GM11168 (cell line): ENCODE data around the gene COL4A6.

Experiments used
- in situ Hi-C: fragments of 300-500 bp; cut with MboI; formaldehyde crosslinking; loops from one replicate; pipeline ENCODE4 v1.12.0; 2022; ENCODE audit warnings: low sequenced_read_pairs; ENCODE audit not compliant: unreplicated experiment

Gene COL4A6

DNA sequence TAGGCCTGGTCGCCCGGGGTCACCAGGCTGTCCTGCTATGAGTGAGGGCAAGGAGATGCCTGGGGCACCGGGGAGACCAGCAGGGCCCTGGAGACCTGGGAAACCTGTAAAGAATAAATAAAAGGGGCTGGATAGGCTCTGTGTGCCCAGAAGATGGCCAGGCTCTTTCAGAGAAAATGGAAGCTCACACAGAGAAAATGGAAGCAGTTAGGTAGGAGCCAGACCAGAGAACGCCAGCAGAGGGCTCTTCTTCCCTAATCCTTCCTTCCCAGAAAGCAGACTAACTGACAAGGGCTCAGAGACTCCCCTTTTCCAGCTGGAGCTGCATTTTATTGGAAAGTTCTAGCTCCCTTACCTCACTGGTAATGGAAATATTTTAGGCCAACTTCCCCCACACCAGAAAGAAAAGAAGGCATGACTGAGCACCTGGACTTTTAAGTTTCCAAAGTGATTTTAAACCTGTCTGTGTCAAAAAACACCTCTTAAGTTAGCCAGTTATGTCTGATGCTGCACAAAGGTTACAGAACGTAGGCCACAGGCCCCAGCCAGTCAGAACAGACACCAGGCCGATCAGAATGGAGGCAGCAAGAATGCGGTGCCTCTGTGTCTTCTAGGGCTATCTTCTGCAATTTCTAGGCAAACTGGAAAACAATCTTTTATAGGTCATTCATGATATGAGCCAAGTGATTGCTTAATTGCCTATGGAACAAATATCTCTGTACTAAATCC, 272.7 kb downstream of the COL4A6 start:
- in situ Hi-C loops = no loop called here

DNA sequence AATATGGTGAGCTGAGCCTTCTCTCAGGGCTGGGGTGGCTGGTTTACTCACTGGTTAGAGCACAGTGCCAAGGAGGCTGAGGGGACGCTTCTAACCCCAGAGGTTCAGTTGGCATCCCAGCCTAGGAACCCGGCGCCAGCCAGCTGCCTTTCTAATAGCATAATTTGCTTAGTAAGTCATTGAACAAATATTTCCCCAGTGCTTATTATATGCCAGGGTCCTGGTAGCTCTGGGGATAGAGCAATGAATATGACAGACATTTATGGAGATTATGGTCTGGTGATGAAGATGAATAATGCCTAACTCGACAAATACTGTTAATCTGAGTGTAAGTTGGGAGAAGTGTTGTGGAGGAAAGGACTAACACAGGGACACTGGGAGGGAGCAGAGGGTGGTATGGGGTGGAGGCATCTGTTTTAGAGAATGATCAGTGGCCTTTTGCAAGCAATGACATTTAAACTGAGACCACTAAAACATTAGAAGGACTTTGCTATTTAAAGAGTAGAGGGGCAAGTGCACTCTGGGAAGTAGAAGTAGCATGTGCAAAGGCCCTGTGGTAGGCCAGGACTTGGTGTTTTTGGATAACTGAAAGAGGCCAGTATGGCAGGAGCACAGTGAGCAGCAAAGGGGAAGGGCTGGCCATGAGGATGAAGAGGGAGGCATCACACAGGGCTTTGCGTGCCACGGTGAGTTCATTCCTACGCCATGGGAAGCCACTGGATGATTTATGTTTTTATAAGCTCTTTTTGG, 274.7 kb downstream of the COL4A6 start:
- in situ Hi-C loops = no loop called here

DNA sequence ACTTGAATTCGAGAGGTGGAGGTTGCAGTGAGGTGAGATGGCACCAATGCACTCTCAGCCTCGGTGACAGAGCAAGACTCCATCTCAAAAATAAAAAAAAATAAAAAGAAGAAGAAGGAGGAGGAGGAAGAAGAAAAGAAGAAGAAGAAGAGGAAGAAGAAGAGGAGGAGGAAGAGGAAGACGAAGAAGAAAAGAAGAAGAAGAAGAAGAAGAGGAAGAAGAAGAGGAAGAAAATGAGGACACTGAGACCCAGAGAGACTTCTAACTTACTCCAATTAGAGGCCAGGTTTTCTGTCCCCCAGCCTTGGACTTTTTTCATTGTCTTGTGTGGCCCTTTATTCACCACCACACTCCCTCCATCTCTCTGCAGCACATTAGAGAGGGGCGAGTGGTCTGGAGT, 276.0 kb downstream of the COL4A6 start:
- in situ Hi-C loops = no loop called here

DNA sequence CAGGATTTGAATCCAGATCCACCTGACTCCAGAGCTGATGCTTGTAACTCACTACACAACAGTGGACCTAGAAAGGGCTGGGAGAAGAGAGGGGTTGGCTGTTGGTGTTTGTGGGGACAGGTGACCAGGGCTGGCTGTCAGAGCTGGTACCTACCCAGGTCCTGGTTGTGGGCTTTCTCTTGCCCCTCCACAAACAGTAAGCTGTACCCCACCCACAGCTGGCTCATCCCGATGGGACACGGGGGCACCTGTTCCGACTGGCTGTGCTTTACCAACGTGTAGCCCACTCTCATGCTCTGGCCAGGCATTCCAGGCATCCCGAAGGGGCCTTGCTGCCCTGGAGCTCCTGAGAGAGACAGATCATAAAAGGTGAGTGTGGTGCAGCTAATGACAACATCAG, 277.9 kb downstream of the COL4A6 start:
- in situ Hi-C loops = no loop called here

DNA sequence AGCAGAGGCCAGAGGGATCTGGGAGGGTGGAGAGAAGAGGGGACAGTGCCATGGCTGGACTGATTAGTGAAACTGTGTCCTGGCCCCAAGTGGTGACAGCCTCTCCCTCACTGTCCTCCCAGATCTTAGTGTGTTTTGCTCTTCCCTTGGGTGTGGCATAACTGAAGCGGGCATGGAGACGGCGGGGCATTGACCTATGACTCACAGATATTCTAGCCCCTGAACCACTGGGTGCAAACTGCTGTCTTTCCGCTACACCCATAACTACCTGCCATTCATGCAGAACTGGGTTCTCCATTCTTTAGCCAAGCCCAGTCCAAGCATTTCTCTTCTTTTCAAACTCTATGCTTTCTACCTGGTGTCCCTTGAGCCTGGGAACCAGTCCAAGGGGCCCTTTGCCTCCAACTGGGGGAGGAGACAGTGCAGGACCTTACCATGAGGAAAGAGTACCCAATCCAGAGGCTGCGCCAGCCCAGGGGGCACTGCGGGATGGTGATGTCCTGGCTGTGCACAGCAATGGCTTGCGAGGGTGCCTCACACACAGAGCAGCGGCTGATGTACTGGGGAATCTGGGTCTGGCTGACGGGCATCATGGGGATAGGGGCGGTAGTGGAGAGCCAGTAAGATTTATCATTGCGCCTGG, 279.1 kb downstream of the COL4A6 start:
- in situ Hi-C loops = no loop called here

DNA sequence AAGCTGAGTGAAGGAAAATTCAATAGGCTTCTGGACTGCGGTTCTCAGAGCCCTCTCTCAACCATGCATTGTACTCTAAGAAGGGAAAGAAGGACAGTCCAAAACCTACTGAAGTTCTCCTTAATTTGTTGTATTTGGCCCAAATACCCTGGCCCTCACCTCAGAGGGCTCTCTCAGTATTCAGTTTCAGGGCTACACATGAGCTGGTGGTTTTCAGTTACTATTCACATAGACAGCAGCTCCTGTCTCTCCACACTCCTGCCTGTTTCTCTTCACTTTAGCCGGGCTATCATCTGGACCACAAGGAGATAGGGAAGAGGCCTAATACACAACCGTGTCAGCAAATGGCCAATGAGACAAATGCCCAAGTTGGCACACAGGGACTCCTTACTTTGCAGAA, 280.6 kb downstream of the COL4A6 start:
- in situ Hi-C loops = no loop called here

DNA sequence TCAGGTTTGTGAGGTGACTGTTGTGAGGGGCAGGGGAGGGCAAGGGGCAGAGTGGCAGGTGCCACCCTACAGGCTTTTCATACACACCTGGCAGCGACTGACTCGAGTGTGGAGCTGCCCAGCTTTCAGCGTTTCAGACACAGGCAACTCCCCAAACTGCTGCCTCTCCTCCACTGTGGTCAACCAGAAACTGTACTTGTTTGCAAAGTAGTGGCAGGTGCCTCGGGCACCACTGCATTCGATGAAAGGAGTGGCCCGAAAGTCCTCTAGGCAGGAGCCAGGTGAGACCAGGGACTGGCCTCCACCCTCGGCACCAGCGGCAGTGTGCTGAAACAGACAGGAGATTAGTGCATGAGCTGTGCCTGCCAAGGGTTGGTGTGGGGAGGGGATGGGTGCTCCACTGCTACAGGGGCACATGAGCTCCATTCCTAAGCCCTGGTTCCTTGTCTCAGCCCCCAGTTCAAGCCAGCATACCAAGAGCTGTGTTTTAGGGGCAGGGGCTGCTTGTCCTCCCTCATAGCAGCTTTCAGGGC, 281.2 kb downstream of the COL4A6 start:
- in situ Hi-C loops = no loop called here

DNA sequence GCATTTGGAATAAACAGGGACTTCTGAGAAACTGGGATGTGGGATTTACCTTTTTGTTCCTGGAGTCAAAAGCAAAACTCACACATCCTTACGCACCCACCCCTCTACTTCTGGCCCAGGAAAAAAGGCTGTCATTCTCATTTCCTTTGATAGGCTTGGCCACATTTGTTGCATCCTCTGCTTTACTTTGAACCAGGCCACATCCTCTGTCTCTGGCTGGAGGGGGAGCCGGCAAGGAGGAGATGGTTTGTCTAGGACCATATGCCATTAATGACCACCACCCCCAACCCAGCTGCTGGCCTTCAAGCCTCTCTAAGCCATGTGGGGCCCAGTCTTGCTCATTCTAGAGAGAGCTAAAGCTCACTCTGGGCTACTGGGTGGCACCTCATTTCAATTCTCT, 282.1 kb downstream of the COL4A6 start:
- in situ Hi-C loops = no loop called here

DNA sequence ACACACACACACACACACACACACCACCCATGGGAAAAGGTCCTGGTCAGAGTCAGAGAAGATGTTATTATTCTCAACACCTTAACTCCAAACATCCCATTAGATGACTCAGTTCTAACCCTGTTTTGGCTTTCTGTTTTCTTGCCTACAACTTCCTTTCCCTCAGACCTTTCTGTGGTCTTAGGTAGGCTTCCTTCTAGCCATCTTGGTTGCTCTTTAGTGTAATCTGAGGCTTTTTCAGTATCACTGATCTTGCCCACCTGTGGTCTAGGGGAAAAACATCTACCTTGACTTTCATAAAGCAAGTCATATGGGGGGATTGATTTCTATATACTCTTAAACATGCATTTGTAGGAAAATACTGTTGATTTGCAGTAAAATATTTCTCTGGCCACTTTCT, 289.7 kb downstream of the COL4A6 start:
- in situ Hi-C loops = no loop called here

DNA sequence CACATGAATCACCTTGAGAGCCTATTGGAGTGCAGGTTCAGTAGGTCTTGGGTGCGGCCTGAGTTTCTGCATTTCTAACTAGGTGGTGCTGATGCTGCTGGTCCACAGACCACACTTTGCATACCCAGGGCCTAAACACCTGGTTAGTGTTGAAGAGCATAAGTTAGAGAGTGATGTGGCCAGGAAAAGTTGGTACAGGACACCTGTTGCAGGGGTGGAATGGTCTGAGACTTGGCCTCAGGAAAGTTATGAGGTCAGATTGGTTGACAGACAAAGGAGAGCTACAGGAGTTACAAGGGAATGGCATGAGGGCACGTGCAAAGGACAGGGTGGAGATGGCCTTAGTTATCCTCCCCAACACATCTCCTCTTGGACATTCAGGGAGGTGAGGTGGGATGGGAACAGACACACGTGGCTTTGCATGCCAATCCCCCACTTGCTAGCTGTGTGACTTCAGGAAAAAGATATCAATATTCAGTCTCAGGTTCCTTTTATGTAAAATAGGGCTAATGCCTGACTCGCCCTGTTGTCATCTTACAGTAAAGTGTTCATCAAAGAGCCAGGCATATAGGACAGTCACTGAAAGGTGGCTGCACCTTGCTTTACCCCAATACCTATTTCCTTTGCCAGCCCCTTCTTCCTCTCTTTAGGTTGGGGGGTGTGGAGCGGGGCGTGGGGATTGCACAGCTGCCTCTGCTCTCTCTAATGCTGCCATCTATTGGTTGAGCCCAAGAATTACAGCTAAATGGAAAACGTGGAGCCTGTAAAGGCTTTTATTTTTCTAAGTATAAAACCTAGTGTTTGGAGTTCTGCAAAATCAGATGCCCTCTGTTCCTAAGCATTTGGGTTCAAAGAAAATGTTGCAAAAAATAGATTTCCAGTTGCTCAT, 299.2 kb downstream of the COL4A6 start:
- in situ Hi-C loops = no loop called here

DNA sequence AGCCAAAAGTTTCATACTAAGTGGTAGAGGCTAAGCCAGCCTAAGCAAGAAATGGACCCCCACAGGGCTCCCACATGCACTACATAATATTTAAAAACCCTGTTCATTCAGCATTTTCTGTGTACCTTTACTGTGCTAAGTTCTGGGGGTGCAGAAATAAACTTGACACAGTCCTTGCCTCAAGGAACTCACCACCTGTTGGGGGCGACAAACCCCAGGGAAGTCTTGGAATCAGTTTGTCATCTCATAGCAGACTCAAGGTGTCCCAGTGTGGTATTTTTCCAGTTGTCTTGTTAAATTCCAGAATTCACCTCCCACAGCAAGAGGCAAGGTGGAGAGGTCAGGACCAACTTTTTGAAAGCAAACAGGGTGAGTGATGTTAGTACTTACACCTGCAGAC, 303.5 kb downstream of the COL4A6 start:
- in situ Hi-C loops = no loop called here

DNA sequence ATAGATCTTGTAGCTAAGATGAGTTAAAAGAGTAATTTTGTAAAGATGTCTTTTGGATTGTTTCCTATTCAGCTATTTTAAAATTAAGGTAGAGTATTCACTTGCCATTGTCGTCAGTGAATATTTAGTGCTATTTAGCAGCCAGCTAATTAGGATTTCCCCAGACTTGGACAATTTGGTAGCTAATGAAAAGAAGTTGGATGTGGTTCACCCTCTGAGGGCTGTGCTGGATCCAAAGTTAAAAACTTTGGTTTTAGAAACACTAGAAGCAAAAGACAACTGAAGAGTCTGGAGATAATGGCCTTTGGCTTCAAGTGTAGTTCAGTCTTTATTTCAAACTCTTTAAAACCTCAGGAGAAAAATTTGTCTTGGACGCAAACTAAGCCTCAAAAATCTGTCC, 305.3 kb downstream of the COL4A6 start:
- in situ Hi-C loops = no loop called here

DNA sequence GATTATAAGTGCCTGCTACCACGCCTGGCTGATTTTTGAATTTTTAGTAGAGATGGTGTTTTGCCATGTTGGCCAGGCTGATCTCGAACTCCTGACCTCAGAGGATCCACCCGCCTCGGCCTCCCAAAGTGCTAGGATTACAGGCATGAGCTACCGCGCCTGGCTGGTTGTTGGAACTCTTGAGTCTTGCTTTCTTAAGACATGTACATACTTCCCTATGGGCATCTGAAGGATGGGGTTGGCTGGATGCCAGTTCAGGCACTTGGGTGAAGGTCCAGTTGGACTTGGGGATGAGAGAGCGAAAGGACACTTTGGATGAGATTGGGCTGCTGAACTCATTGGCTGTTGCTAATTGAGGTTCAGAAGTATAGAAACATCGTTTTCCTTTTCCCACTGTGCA, 306.2 kb downstream of the COL4A6 start:
- in situ Hi-C loops = no loop called here

DNA sequence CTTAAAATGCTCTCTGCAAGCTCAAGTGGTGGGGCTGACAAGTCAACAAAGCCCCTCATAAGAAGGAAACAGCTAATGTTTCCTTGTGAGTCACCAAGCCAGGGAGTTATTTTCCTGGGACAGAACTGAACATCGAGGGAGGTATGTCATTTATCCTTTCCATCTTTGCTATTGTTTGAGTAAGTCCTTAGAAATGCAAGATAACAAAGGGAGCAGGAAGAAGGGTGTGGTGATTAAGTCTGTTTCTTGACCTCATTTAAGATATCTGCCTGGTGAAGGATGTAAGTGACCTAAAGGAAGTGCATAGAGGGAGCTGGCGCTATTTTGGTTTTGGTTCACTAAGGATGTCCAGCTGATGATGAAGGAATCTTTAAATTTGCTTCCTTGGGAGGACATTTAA, 306.8 kb downstream of the COL4A6 start:
- in situ Hi-C loops = no loop called here

DNA sequence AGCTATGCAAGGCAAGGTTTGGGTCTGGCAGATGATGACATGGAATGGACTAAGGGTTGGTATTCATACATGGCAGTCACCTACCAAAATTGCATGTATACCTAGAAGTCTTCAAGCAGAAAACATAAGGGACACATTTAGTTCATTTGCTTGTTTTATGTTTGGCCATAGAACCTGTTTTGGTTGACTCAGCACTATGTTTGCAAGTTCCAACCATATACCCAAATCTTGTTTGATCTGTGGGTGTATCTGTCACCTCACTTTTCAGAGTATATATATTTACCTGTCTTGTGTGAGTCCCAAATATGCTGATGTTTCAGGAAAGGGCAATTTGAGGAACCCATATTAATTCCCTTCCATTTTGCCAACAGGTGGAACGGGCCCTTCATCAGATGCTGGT, 307.3 kb downstream of the COL4A6 start:
- in situ Hi-C loops = no loop called here

DNA sequence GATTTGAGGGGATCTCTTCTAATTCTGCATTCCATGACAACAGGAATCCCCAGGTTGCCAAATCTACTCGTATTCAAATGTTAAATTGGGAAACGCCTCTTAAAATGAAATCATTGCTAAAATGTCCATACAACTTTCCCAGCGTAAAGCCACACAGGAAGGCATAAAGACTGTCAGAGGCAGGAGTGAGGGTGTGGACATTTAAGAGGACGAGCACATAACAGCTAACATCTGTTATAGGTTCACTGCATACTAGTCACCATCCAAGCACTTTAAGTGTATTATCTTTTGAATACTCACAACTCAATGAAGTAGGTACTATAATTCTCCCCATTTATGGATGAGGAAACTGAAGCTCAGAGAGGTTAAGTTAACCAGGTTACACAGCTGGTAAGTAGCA, 311.1 kb downstream of the COL4A6 start:
- in situ Hi-C loops = no loop called here

DNA sequence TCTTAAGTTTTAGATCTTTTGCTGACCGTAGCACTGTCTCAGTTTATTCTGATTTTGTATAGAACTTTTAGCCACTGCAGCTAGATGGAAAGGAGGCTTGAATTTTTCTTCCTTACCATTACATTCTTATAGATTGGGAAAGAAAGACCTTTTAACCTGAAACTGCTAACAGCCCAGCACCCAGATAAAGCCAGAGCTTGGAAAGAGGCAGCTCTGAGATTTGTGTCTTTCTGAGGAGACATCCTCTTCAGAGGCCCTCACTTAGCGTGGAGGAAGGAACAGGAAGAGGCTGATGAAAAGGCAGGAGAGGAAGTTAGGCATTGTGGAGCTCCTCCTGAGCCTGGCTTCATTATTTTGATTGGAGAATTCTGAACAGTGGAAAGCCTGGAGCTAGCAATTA, 311.6 kb downstream of the COL4A6 start:
- in situ Hi-C loops = no loop called here

DNA sequence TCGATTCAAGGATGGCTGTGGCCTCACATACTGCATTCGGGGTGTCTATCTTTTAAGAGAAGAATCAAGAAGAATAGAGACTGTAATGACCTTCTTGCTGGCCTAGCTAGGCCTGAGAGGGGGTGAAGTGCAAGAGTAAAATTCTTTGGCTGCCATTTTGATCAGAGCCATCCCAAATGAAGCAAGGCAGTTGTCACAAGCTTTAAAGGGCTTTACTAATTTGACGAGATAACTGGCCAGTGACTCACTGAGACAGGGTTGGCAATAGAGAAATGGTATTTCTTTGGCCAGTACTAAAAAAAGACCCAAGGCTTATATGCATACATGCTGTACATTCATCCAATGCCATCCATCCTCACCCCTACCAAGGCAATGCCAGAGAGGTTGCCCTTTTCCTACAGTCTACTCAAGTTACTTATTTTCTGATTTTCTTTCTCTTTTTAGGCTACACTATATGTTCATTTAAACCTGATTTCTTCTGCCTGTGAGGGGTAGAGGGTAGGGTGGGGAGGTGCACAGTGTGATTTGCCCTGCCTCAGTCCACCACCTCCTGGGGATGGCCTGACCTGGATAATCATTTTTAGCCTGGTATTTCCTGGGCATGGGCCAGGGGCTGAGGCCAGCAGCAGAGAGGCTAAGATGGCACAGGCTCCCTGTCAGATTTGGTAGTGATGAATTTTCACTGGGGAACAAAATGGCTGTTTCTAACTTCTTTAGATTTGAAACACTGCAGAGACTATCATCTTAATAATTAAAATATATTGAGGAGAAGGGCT, 314.4 kb downstream of the COL4A6 start:
- in situ Hi-C loops = no loop called here

DNA sequence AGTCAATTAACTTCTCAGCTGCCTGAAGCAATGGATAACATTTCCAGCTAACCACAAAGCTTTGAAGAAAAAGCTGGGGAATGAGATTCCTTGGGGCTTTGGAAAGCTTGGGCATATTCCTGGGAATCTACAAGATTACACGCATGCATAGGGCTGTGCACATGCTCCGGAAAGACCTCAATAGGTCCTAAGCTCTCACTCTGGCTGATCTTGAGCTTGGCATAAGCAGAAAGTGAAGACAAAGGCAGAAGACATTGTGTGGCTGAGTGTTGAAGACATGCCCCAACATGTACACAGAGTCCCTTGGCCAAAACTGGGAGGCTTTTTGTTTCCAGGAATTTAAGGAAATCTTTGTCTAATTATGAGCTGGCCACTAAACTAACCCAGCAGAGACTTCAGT, 315.5 kb downstream of the COL4A6 start:
- in situ Hi-C loops = no loop called here

DNA sequence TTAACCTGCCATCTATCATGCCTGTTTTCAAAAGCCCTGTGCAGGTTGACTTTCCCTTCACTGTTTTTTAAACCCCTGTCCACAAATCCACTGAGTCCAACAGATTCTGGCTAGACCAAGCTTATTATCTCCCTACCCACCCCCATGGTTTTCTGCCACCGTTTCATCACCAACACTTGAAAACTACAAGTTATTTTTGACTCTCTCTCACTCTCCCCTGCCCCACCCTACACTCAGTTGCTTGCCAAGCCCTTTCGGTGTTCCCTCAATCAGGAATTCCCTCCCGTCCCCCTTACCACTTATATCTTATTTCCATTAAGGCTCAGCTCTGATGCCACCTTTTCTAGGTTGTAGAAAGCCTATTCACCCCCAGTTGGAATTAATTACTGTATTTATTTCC, 316.9 kb downstream of the COL4A6 start:
- in situ Hi-C loops = no loop called here
